ENCODE measurements around the gene MTHFD1L. TPM values are rescaled to one million over a fixed set of nuclear protein-coding genes. Genes with fewer than 3 reads are reported as not detected.

MTHFD1L gene
- polyA plus RNA-seq, 2 of the 4 experiments (the other 2 are of a cell fraction) = 27.2 to 63.2 TPM

DNA sequence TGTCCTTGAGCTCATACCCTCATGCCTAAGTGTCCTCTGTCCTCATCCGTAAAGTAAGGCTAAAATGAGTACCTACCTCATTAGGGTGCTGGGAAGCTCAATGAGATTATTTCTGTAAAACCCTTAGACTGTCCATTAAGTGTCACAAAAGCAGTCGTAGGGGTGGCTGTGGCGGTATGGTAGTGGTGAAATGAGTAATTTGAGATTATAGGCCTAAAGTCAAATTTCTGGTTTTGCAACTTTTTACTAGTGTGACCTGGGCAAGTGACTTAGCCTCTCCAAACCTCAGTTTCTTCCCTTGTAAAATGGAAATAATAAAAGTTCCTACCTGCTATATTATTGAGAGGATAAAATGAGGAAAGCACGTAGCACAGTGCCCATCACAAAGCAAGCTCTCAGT, 226.1 kb downstream of the MTHFD1L start (continued):
- no peak for TF ChIP-seq NPAS2 (CRISPR knock-in tag; IDR thresholded peaks at IDR 0.05; ENCODE audit: borderline replicate concordance)

DNA sequence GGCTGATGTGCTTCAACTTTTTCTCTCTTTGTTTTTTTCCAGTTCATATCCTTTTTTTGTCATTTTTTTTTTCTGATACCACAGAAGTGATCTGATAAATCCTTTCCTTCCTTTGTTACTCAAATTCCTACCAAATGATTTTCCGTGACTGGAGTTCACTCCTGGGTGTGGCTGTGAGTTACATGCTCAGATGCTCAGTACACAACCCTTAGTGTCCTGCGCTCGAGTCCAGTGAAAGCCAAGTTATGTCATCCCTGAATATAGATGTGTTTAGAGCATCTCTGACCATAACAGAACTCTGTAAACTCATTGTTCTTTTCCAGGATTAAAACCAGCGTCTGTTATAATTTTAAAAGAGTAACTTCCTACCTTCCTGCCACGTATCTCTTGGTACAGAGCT, 227.1 kb downstream of the MTHFD1L start:
- TF ChIP-seq, protein P1, sequence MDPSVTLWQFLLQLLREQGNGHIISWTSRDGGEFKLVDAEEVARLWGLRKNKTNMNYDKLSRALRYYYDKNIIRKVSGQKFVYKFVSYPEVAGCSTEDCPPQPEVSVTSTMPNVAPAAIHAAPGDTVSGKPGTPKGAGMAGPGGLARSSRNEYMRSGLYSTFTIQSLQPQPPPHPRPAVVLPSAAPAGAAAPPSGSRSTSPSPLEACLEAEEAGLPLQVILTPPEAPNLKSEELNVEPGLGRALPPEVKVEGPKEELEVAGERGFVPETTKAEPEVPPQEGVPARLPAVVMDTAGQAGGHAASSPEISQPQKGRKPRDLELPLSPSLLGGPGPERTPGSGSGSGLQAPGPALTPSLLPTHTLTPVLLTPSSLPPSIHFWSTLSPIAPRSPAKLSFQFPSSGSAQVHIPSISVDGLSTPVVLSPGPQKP (IDR thresholded peaks at IDR 0.05; ENCODE audit: low read depth, low read length) = no peak
- TF ChIP-seq, protein P2, sequence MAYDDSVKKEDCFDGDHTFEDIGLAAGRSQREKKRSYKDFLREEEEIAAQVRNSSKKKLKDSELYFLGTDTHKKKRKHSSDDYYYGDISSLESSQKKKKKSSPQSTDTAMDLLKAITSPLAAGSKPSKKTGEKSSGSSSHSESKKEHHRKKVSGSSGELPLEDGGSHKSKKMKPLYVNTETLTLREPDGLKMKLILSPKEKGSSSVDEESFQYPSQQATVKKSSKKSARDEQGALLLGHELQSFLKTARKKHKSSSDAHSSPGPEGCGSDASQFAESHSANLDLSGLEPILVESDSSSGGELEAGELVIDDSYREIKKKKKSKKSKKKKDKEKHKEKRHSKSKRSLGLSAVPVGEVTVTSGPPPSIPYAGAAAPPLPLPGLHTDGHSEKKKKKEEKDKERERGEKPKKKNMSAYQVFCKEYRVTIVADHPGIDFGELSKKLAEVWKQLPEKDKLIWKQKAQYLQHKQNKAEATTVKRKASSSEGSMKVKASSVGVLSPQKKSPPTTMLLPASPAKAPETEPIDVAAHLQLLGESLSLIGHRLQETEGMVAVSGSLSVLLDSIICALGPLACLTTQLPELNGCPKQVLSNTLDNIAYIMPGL (CRISPR knock-in tag; IDR thresholded peaks at IDR 0.05; ENCODE audit: borderline replicate concordance) = no peak
- no peak for TF ChIP-seq NR3C1 (IDR thresholded peaks at IDR 0.05)
- TF ChIP-seq, protein P3, sequence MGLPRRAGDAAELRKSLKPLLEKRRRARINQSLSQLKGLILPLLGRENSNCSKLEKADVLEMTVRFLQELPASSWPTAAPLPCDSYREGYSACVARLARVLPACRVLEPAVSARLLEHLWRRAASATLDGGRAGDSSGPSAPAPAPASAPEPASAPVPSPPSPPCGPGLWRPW (IDR thresholded peaks at IDR 0.05) = no peak
- no peak for TF ChIP-seq CBX2 (IDR thresholded peaks at IDR 0.05; ENCODE audit: borderline replicate concordance, low read depth)
- TF ChIP-seq RCOR1 (IDR thresholded peaks at IDR 0.05; ENCODE audit: low read depth, low read length) = no peak
- TF ChIP-seq, protein P4, sequence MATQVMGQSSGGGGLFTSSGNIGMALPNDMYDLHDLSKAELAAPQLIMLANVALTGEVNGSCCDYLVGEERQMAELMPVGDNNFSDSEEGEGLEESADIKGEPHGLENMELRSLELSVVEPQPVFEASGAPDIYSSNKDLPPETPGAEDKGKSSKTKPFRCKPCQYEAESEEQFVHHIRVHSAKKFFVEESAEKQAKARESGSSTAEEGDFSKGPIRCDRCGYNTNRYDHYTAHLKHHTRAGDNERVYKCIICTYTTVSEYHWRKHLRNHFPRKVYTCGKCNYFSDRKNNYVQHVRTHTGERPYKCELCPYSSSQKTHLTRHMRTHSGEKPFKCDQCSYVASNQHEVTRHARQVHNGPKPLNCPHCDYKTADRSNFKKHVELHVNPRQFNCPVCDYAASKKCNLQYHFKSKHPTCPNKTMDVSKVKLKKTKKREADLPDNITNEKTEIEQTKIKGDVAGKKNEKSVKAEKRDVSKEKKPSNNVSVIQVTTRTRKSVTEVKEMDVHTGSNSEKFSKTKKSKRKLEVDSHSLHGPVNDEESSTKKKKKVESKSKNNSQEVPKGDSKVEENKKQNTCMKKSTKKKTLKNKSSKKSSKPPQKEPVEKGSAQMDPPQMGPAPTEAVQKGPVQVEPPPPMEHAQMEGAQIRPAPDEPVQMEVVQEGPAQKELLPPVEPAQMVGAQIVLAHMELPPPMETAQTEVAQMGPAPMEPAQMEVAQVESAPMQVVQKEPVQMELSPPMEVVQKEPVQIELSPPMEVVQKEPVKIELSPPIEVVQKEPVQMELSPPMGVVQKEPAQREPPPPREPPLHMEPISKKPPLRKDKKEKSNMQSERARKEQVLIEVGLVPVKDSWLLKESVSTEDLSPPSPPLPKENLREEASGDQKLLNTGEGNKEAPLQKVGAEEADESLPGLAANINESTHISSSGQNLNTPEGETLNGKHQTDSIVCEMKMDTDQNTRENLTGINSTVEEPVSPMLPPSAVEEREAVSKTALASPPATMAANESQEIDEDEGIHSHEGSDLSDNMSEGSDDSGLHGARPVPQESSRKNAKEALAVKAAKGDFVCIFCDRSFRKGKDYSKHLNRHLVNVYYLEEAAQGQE (IDR thresholded peaks at IDR 0.05) = no peak
- TF ChIP-seq MYC (IDR thresholded peaks at IDR 0.05; ENCODE audit: borderline replicate concordance, low read length) = no peak
- no peak for TF ChIP-seq ESRRA (IDR thresholded peaks at IDR 0.05; ENCODE audit: borderline replicate concordance, low read length)
- no peak for TF ChIP-seq GATA3 (IDR thresholded peaks at IDR 0.05; ENCODE audit: borderline replicate concordance)
- no peak for TF ChIP-seq CBX8 (IDR thresholded peaks at IDR 0.05)
- TF ChIP-seq BHLHE40 (IDR thresholded peaks at IDR 0.05; ENCODE audit: low read depth, low read length) = no peak
- TF ChIP-seq, protein P5, sequence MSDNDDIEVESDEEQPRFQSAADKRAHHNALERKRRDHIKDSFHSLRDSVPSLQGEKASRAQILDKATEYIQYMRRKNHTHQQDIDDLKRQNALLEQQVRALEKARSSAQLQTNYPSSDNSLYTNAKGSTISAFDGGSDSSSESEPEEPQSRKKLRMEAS (IDR thresholded peaks at IDR 0.05) = no peak
- no peak for TF ChIP-seq TFCP2L1 (CRISPR knock-in tag; IDR thresholded peaks at IDR 0.05)
- no peak for TF ChIP-seq POLR2A (IDR thresholded peaks at IDR 0.05; ENCODE audit: low read length)
- no peak for TF ChIP-seq EHMT2 (IDR thresholded peaks at IDR 0.05; ENCODE audit: low read depth)
- no peak for TF ChIP-seq ZFP36 (IDR thresholded peaks at IDR 0.05; ENCODE audit: borderline replicate concordance, partially characterized antibody)
- TF ChIP-seq, protein P6, sequence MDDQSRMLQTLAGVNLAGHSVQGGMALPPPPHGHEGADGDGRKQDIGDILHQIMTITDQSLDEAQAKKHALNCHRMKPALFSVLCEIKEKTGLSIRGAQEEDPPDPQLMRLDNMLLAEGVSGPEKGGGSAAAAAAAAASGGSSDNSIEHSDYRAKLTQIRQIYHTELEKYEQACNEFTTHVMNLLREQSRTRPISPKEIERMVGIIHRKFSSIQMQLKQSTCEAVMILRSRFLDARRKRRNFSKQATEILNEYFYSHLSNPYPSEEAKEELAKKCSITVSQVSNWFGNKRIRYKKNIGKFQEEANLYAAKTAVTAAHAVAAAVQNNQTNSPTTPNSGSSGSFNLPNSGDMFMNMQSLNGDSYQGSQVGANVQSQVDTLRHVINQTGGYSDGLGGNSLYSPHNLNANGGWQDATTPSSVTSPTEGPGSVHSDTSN (IDR thresholded peaks at IDR 0.05) = no peak
- TF ChIP-seq PHF8 (IDR thresholded peaks at IDR 0.05; ENCODE audit: borderline replicate concordance, low read depth) = no peak
- Histone ChIP-seq H3K4me1 (peaks cover 9% of the 10 kb centered on the region), H3K4me3 (no peak overlapping the region), H3K9me3 (no peaks in the 10 kb centered on the region), H3K27ac (peak overlapping the region in 1 of 2 experiments; percentile 43; a peak in 2 of 6 replicates), H3K4me2 (no peak overlapping the region)
- DNase-seq (ENCODE audit: low read depth in 1 of 2, low spot score in 1 of 2) (no peak), FAIRE-seq (no peak), ATAC-seq (no peak)
- ChIA-PET POLR2A (no interaction called here), CTCF (no interaction called here)
- WGBS (ENCODE audit: missing lambda C conversion rate) = 85% methylated on average over 5 of the region's 5 CpGs
